ENCODE measurements around the gene CAPG.

CAPG gene

GRCh38 chr2:85438201-85439024 is 28.2 kb upstream of the CAPG start:
- DNase-seq (ENCODE audit: low spot score) = peak; percentile 55

GRCh38 chr2:85437488-85438200 is 27.5 kb upstream of the CAPG start:
- DNase-seq (ENCODE audit: low spot score) = peak; percentile 83

- peak; percentile 47 for DNase-seq (ENCODE audit: low spot score)
Observed at GRCh38 chr2:85436836-85437487, 26.8 kb upstream of the CAPG start.

- no peak for DNase-seq (ENCODE audit: low spot score)
Observed at GRCh38 chr2:85435981-85436835, 26.0 kb upstream of the CAPG start.

- DNase-seq (ENCODE audit: low spot score) = no peak
Observed at GRCh38 chr2:85435220-85435958, 25.2 kb upstream of the CAPG start.

- no peak for DNase-seq (ENCODE audit: low spot score)
Observed at GRCh38 chr2:85434696-85435095, 24.5 kb upstream of the CAPG start.

- no peak for DNase-seq (ENCODE audit: low spot score)
Observed at GRCh38 chr2:85433511-85434089, 23.4 kb upstream of the CAPG start.

- no peak for DNase-seq (ENCODE audit: low spot score)
Observed at GRCh38 chr2:85431570-85432205, 21.5 kb upstream of the CAPG start.

- DNase-seq (ENCODE audit: low spot score) = peak; percentile 91
Observed at GRCh38 chr2:85430752-85431569, 20.8 kb upstream of the CAPG start.

- DNase-seq (ENCODE audit: low spot score) = no peak
Observed at GRCh38 chr2:85429924-85430289, 19.7 kb upstream of the CAPG start.

- DNase-seq (ENCODE audit: low spot score) = no peak
Observed at GRCh38 chr2:85429213-85429923, 19.2 kb upstream of the CAPG start.

GRCh38 chr2:85428343-85428881 is 18.2 kb upstream of the CAPG start:
- DNase-seq (ENCODE audit: low spot score) = no peak

- DNase-seq (ENCODE audit: low spot score) = no peak
Observed at GRCh38 chr2:85427300-85427835, 17.2 kb upstream of the CAPG start.

- DNase-seq (ENCODE audit: low spot score) = no peak
Observed at GRCh38 chr2:85425588-85425987, 15.4 kb upstream of the CAPG start.

GRCh38 chr2:85423525-85423924 is 13.4 kb upstream of the CAPG start:
- DNase-seq (ENCODE audit: low spot score) = no peak

- DNase-seq (ENCODE audit: low spot score) = no peak
Observed at GRCh38 chr2:85422072-85422457, 11.9 kb upstream of the CAPG start.

GRCh38 chr2:85421260-85422071 is 11.3 kb upstream of the CAPG start:
- DNase-seq (ENCODE audit: low spot score) = no peak
